ENCODE results near the gene CPNE9. TPM values are rescaled to one million over a fixed set of nuclear protein-coding genes. Genes with fewer than 3 reads are reported as not detected.
A peak's percentile ranks its signal among the peaks of the same experiment; 100 is the strongest.

CPNE9 gene
- polyA plus RNA-seq, 2 of the 4 experiments (the other 2 are of a cell fraction): 0.03 TPM; not detected in 1

DNA sequence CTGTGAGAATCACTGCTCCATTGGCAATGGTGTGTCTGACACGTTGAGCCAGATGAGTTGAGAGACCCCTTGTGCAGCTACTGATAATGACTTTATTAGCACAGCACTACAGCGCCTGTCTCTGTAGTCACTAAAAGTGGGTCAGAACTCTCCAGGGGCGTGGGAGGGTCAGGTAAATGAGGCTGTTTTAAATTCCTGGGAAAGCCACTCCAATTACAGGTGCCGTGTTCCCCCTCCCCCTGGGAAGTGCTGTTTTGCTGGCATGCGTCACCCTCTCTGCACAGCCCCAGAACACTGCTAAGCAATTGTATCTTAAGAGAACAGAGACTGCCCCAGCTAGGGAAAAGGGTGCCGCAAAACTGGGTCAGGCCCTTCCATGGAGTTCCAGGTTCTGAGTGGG is 21.5 kb upstream of the CPNE9 start:
- Histone ChIP-seq H3K9me3 (no peaks in the 10 kb centered on the region), H3K4me2 (no peak overlapping the region), H3K27ac (no peak overlapping the region), H3K4me3 (no peak overlapping the region), H3K4me1 (no peaks in the 10 kb centered on the region)
- CTCF ChIA-PET: interaction anchor here (1.2 kb wide), 1 partner anchor 179 kb away, joined by 3 read pairs; no protein-coding TSS in a partner anchor
- WGBS (ENCODE audit: missing lambda C conversion rate): 92% methylated on average over 6 of the region's 6 CpGs
- TF ChIP-seq, protein P1, sequence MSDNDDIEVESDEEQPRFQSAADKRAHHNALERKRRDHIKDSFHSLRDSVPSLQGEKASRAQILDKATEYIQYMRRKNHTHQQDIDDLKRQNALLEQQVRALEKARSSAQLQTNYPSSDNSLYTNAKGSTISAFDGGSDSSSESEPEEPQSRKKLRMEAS (IDR thresholded peaks at IDR 0.05): no peak
- no peak for TF ChIP-seq BHLHE40 (IDR thresholded peaks at IDR 0.05; ENCODE audit: low read depth, low read length)
- no peak for FAIRE-seq
- no peak for ATAC-seq
- POLR2A ChIA-PET: no interaction called here
- DNase-seq (ENCODE audit: low read depth in 1 of 2, low spot score in 1 of 2): no peak

DNA sequence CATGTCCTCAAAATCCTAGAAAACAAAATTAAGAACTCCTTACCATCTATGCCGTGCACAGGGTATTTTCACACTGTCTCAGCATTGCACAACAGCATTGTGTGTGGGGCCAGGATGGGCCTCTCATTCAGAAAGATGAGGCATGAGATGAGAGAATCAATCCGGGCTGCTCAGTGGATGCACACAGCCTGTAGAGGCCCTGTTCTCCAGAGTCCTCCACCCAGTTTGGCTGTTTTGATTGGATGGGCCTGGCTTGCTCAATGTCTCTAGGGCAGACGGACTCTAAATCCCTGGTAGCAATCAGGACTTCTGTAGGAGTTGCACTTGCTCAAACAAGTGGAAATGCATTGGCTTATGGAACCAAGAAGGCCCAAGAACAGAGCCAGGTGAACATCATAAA is 20.2 kb upstream of the CPNE9 start:
- H3K4me1 ChIP-seq: no peaks in the 10 kb centered on the region
- ATAC-seq (no peak), DNase-seq (ENCODE audit: low read depth in 1 of 2, low spot score in 1 of 2) (no peak), FAIRE-seq (no peak)
- TF ChIP-seq RNF2 (IDR thresholded peaks at IDR 0.05; ENCODE audit: borderline replicate concordance, low read depth) (no peak), ZNF302 (CRISPR knock-in tag; IDR thresholded peaks at IDR 0.05) (no peak), CHD4 (IDR thresholded peaks at IDR 0.05; ENCODE audit: borderline replicate concordance) (no peak), RCOR1 (IDR thresholded peaks at IDR 0.05; ENCODE audit: low read depth, low read length) (no peak), TP53 (CRISPR knock-in tag; IDR thresholded peaks at IDR 0.05) (no peak), PHF8 (IDR thresholded peaks at IDR 0.05; ENCODE audit: borderline replicate concordance, low read depth) (no peak), SMC3 (IDR thresholded peaks at IDR 0.05) (no peak), EP300 (IDR thresholded peaks at IDR 0.05) (no peak), HEYL (CRISPR knock-in tag; IDR thresholded peaks at IDR 0.05) (no peak)
- TF ChIP-seq, protein P2, sequence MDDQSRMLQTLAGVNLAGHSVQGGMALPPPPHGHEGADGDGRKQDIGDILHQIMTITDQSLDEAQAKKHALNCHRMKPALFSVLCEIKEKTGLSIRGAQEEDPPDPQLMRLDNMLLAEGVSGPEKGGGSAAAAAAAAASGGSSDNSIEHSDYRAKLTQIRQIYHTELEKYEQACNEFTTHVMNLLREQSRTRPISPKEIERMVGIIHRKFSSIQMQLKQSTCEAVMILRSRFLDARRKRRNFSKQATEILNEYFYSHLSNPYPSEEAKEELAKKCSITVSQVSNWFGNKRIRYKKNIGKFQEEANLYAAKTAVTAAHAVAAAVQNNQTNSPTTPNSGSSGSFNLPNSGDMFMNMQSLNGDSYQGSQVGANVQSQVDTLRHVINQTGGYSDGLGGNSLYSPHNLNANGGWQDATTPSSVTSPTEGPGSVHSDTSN (IDR thresholded peaks at IDR 0.05): no peak
- TF ChIP-seq, protein P3, sequence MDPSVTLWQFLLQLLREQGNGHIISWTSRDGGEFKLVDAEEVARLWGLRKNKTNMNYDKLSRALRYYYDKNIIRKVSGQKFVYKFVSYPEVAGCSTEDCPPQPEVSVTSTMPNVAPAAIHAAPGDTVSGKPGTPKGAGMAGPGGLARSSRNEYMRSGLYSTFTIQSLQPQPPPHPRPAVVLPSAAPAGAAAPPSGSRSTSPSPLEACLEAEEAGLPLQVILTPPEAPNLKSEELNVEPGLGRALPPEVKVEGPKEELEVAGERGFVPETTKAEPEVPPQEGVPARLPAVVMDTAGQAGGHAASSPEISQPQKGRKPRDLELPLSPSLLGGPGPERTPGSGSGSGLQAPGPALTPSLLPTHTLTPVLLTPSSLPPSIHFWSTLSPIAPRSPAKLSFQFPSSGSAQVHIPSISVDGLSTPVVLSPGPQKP (IDR thresholded peaks at IDR 0.05; ENCODE audit: low read depth, low read length): no peak
- no peaks in the 10 kb centered on the region for H3K9me3 ChIP-seq
- no peak overlapping the region for H3K4me3 ChIP-seq
- ChIA-PET CTCF (interaction anchor here (1.7 kb wide), 1 partner anchor 44 kb away, joined by 7 read pairs; no protein-coding TSS in a partner anchor), POLR2A (no interaction called here)
- no peak overlapping the region for H3K4me2 ChIP-seq
- H3K27ac ChIP-seq: no peak overlapping the region
- WGBS (ENCODE audit: missing lambda C conversion rate): 87% methylated on average over 2 of the region's 3 CpGs

DNA sequence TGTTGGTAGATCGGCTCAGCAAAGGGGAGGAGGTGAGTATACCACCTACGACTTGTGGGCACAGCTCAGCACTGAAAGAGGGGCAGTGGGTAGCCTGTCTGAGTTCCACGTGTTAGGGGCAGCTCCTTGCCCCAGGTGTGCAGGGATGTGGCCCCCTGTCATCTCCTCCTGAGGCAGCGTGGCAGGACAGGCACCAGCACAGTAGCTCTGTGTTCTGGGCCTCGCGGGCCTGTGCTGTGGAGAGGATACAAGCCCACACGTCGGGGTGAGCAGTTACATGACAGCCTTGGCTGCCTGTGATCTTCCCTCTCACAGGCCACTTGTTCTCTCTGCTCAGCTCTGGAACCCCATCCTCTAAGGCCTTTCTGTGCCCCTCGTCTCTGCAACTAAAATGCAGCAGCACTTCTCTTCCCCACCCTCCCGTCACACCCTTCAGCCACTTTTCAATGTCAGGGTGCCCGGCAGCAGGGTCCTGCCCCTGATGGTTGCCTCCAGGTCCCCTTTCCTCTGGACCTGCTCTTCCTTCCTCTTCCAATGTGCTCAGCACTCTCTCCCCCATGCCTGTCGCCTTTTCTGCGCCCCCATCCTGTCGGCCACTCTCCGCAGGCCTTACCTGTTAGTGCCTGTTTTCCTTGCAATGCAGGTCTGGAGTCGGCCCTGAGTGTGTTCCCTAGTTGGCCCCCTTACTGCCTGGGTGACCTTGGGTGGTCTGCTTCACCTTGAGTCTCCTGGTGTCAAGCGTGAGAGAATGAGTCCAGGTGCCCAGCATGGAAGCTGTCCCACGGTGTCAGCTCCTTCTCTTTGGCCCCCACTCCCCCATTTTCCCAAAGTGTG is 18.2 kb upstream of the CPNE9 start:
- ATAC-seq: peak in 1 of 2 experiments; percentile 10; a peak in 1 of 6 replicates
- H3K9me3 ChIP-seq: no peaks in the 10 kb centered on the region
- TF ChIP-seq TFCP2L1 (CRISPR knock-in tag; IDR thresholded peaks at IDR 0.05): no peak
- TF ChIP-seq HOXB5 (CRISPR knock-in tag; IDR thresholded peaks at IDR 0.05): no peak
- TF ChIP-seq ZC3H11A (IDR thresholded peaks at IDR 0.05): no peak
- no peak for TF ChIP-seq ZNF302 (CRISPR knock-in tag; IDR thresholded peaks at IDR 0.05)
- no peak for DNase-seq (ENCODE audit: low read depth in 1 of 2, low spot score in 1 of 2)
- CTCF ChIA-PET: interaction anchor here (0.5 to 1.8 kb wide), 8 partner anchors 10 to 183 kb away, joined by 3 to 7 read pairs (median 3); no protein-coding TSS in a partner anchor
- no peaks in the 10 kb centered on the region for H3K4me1 ChIP-seq
- POLR2A ChIA-PET: no interaction called here
- no peak overlapping the region for H3K4me2 ChIP-seq
- H3K27ac ChIP-seq: no peak overlapping the region
- FAIRE-seq: no peak
- no peak overlapping the region for H3K4me3 ChIP-seq
- WGBS (ENCODE audit: missing lambda C conversion rate): 84% methylated on average over 18 of the region's 18 CpGs

DNA sequence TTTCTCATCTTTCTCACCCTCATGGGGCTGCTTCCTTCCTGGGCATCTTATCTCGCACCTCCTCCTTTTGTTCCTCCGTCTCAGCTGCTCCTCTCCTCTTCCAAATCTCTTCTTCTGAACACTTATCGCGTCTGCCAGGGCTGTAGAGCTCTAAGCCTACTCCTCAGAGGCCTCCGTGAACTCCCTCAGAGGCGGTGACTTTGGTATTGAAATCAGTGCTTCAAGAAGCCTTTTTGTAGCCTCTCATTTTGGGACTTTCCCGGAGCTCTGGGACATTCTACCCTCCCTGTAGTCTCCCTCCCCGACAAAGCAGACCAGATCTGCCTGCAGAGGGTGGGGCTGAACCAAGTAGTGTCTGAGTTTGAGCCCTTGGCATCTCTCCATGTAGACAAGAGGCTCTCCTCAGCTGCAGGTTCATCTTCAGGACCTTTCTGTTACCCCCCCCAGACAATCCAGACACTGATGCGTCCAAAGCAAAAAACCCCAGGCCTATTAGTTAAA is 17.5 kb upstream of the CPNE9 start:
- Histone ChIP-seq H3K4me2 (no peak overlapping the region), H3K4me1 (no peaks in the 10 kb centered on the region), H3K9me3 (no peaks in the 10 kb centered on the region), H3K27ac (no peak overlapping the region), H3K4me3 (no peak overlapping the region)
- ChIA-PET POLR2A (no interaction called here), CTCF (interaction anchor here (0.5 to 1.8 kb wide), 3 partner anchors 30 to 323 kb away, joined by 3 to 4 read pairs (median 3); partner anchors contain the start of gene THUMPD3)
- TF ChIP-seq, protein P4, sequence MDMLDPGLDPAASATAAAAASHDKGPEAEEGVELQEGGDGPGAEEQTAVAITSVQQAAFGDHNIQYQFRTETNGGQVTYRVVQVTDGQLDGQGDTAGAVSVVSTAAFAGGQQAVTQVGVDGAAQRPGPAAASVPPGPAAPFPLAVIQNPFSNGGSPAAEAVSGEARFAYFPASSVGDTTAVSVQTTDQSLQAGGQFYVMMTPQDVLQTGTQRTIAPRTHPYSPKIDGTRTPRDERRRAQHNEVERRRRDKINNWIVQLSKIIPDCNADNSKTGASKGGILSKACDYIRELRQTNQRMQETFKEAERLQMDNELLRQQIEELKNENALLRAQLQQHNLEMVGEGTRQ (IDR thresholded peaks at IDR 0.05): no peak
- TF ChIP-seq BHLHE40 (IDR thresholded peaks at IDR 0.05; ENCODE audit: low read depth, low read length) (no peak), KDM5A (IDR thresholded peaks at IDR 0.05) (no peak), CHD4 (IDR thresholded peaks at IDR 0.05; ENCODE audit: borderline replicate concordance) (no peak), KDM1A (IDR thresholded peaks at IDR 0.05; ENCODE audit: low read depth) (no peak), ZFP36 (IDR thresholded peaks at IDR 0.05; ENCODE audit: borderline replicate concordance, partially characterized antibody) (no peak), CHD2 (IDR thresholded peaks at IDR 0.05; ENCODE audit: low read length, partially characterized antibody) (no peak), FOXS1 (CRISPR knock-in tag; IDR thresholded peaks at IDR 0.05) (no peak)
- TF ChIP-seq, protein P5, sequence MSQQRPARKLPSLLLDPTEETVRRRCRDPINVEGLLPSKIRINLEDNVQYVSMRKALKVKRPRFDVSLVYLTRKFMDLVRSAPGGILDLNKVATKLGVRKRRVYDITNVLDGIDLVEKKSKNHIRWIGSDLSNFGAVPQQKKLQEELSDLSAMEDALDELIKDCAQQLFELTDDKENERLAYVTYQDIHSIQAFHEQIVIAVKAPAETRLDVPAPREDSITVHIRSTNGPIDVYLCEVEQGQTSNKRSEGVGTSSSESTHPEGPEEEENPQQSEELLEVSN (IDR thresholded peaks at IDR 0.05; ENCODE audit: borderline replicate concordance, low read depth): no peak
- 91% methylated on average over 9 of the region's 9 CpGs for WGBS (ENCODE audit: missing lambda C conversion rate)
- ATAC-seq (no peak), FAIRE-seq (no peak), DNase-seq (ENCODE audit: low read depth in 1 of 2, low spot score in 1 of 2) (no peak)
